ENCODE data around the gene AWAT2. TPM values are rescaled to one million over a fixed set of nuclear protein-coding genes. Genes with fewer than 3 reads are reported as not detected.

AWAT2 gene, protein sequence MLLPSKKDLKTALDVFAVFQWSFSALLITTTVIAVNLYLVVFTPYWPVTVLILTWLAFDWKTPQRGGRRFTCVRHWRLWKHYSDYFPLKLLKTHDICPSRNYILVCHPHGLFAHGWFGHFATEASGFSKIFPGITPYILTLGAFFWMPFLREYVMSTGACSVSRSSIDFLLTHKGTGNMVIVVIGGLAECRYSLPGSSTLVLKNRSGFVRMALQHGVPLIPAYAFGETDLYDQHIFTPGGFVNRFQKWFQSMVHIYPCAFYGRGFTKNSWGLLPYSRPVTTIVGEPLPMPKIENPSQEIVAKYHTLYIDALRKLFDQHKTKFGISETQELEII
- 1.0 TPM for total RNA-seq
- long read RNA-seq, partial matches to known transcripts: 2 of 3 reads
- long read RNA-seq, other reads (novel, unspliced or antisense): 1 of 3 reads

- Histone ChIP-seq H3K9me3 (no peaks in the 10 kb centered on the region), H3K36me3 (no peaks in the 10 kb centered on the region), H3K27me3 (ENCODE audit: low read depth) (no peaks in the 10 kb centered on the region), H3K4me3 (no peak within 1 kb of the TSS), H3K27ac (no peak within 1 kb of the TSS), H3K4me1 (no peaks in the 10 kb centered on the region)
- DNase-seq: no peak
- peak in 1 of 2 donors; percentile 48 for ATAC-seq
- TF ChIP-seq CTCF (IDR thresholded peaks at IDR 0.05): no peak
- intact Hi-C loops (cut with DNase I): no loop called here
These were observed at the start of gene AWAT2 for GRCh38 chrX:70049925-70050324. TSS of gene AWAT2 (minus strand) at chrX:70049938. CDS start at chrX:70049932, 6 bp downstream.

GRCh38 chrX:70096052-70096451 is 46.3 kb upstream of the AWAT2 start:
- Histone ChIP-seq H3K4me3 (no peak overlapping the region), H3K9me3 (no peaks in the 10 kb centered on the region), H3K4me1 (no peaks in the 10 kb centered on the region), H3K36me3 (no peaks in the 10 kb centered on the region), H3K27ac (no peak overlapping the region), H3K27me3 (ENCODE audit: low read depth) (no peaks in the 10 kb centered on the region)
- DNase-seq (no peak), ATAC-seq (peak in 1 of 2 donors; percentile 33)
- TF ChIP-seq CTCF (IDR thresholded peaks at IDR 0.05): no peak
- intact Hi-C loops (cut with DNase I): no loop called here

DNA sequence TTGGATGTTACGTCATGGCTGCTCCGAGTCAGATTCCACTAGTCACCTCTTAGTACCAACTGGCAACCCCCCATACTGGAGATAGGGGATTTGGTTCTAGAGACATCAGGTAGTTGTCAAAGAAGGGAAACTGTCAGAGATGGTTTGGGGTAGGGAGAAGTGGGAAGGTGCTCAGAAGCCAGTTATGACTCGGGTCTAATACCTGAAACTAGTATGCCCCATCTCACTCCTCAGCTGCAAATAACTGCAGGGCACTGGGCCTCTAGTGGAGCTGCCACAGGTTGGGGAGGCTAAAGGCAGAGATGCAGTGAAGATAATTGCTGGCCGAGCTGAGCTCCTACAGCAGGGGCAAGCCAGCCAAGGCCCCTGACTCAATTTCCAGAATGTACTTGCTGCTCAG is 42.5 kb upstream of the AWAT2 start:
- intact Hi-C loops (cut with DNase I): no loop called here
- no peak for ATAC-seq

GRCh38 chrX:70089604-70090297 is 40.0 kb upstream of the AWAT2 start:
- no peak overlapping the region for H3K4me3 ChIP-seq
- intact Hi-C loops (cut with DNase I): no loop called here
- TF ChIP-seq CTCF (IDR thresholded peaks at IDR 0.05): no peak
- DNase-seq (no peak), ATAC-seq (no peak)
- no peaks in the 10 kb centered on the region for H3K9me3 ChIP-seq
- H3K27me3 ChIP-seq (ENCODE audit: low read depth): no peaks in the 10 kb centered on the region
- H3K36me3 ChIP-seq: no peaks in the 10 kb centered on the region
- peaks cover 6% of the 10 kb centered on the region for H3K4me1 ChIP-seq
- H3K27ac ChIP-seq: no peak overlapping the region

More for the DNA sequence above, 42.5 kb upstream of the AWAT2 start:
- Histone ChIP-seq H3K4me1 (peaks cover 6% of the 10 kb centered on the region), H3K27me3 (ENCODE audit: low read depth) (no peaks in the 10 kb centered on the region), H3K36me3 (no peaks in the 10 kb centered on the region), H3K4me3 (no peak overlapping the region), H3K9me3 (no peaks in the 10 kb centered on the region), H3K27ac (no peak overlapping the region)
- no peak for TF ChIP-seq CTCF (IDR thresholded peaks at IDR 0.05)
- no peak for DNase-seq

DNA sequence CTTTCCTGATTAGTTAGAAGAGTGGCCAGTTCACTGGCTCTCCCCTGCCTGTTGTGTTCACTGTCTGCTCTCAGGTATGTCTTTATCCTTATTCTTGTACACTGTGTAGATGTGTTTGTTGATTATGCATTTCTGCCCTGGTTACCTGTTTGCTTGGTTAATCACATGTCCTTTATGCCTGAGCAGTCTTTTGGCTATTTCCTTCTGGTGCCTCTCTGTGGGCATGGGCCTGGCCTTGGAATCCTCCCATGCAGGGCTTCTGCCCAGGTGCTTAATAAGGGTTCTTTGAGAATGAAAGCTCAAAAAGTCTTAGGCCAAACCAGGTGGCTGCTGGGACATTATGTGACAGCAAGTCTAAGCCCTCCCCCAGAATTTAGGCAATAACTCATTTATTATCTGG is 39.0 kb upstream of the AWAT2 start:
- Histone ChIP-seq H3K27me3 (ENCODE audit: low read depth) (no peaks in the 10 kb centered on the region), H3K4me3 (no peak overlapping the region), H3K27ac (no peak overlapping the region), H3K9me3 (no peaks in the 10 kb centered on the region), H3K36me3 (no peaks in the 10 kb centered on the region), H3K4me1 (peaks cover 6% of the 10 kb centered on the region)
- TF ChIP-seq CTCF (IDR thresholded peaks at IDR 0.05): no peak
- ATAC-seq: no peak
- DNase-seq: no peak
- intact Hi-C loops (cut with DNase I): no loop called here

Data from lower lobe of right lung (tissue), 2 donors.